ENCODE results near the gene EIF5. TPM values are rescaled to one million over a fixed set of nuclear protein-coding genes. Genes with fewer than 3 reads are reported as not detected.

EIF5 gene
- total RNA-seq, 1 experiment from 2014 or later, result 383 TPM

DNA sequence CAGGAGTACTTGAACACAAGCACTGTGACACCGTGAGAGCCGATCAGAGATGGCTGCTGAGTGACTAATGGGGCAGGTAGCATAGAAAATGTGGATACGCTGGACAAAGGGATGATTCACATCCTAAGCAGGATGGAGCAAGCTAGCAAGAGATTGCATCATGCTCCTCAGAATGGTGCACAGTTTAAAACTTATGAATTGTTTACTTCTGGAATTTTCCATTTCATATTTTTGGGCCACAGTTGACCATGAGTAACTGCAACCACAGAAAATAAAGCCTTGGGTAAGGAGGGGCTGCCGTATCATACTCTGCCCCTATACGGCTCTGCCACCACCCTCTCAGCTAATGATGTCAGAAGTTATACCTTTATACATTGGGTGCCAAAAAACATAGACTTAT lies 27.8 kb downstream of the EIF5 start:
- Histone ChIP-seq H3K9me3 (replicated peaks) (peaks cover 3% of the 10 kb centered on the region), H3K4me3 (no peak overlapping the region), H3K4me1 (no peaks in the 10 kb centered on the region), H3K27me3 (no peaks in the 10 kb centered on the region), H3K36me3 (no peaks in the 10 kb centered on the region), H3K27ac (no peak overlapping the region)
- DNase-seq, result no peak

DNA sequence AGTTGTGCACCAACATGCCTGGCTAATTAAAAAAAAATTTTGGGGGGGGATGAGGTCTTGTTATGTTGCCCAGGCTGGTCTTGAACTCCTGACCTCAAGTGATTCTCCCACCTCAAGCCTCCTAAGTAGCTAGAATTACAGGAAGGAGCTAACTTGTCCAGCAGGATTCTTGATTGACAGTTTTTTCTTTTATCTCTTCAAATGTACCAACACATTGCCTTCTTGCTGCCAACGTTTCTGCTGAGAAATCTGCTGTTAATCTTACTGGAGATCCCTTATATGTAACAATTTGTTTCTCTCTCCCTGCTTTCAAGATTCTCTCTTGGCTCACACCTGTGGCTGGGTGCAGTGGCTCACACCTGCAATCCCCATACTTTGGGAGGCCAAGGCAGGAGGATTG lies 28.7 kb downstream of the EIF5 start:
- Histone ChIP-seq H3K27ac (no peak overlapping the region), H3K4me3 (no peak overlapping the region), H3K27me3 (no peaks in the 10 kb centered on the region), H3K9me3 (replicated peaks) (peaks cover 3% of the 10 kb centered on the region), H3K4me1 (no peaks in the 10 kb centered on the region), H3K36me3 (no peaks in the 10 kb centered on the region)
- DNase-seq, result peak in 1 of 2 experiments; percentile 13

DNA sequence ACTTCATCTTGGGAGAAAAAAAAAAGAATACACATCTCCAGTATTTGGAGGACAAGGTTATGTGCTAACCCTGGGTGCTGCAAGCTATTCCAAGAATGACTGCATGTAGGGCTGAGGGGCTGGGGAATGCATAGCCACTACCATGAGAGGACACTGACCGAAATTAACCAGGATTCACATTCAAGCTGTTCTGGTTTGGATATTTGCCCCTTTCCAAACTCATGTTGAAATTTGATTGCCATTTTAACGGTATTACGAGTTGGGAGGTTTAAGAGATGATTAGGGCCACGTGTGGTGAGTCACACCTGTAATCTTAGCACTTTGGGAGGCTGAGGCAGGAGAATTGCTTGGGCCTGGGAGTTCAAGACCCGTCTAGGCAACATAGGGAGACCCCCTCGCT lies 32.7 kb downstream of the EIF5 start:
- Histone ChIP-seq H3K9me3 (replicated peaks) (peaks cover 3% of the 10 kb centered on the region), H3K4me3 (no peak overlapping the region), H3K4me1 (no peaks in the 10 kb centered on the region), H3K36me3 (no peaks in the 10 kb centered on the region), H3K27ac (no peak overlapping the region), H3K27me3 (no peaks in the 10 kb centered on the region)
- DNase-seq, result no peak

DNA sequence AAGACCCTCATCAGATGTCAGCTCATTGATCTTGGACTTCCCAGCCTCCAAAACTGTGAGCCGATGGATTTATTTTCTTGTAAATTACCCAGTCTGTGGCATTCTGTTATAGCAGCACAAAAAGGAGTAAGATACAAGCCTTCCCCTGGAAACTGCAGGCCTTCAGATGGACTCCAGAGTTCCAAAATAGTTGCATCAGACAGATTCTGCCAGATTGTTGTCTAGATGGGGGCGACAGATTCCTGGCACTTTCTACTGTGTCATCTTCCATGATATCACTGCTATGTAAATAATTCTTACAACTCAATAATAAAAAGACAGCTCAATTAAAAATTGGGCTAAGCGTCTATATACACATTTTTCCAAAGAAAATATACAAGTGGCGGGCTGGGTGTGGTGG lies 34.0 kb downstream of the EIF5 start:
- no peak for DNase-seq
- no peaks in the 10 kb centered on the region for H3K36me3 ChIP-seq
- no peaks in the 10 kb centered on the region for H3K4me1 ChIP-seq
- no peak overlapping the region for H3K27ac ChIP-seq
- no peaks in the 10 kb centered on the region for H3K27me3 ChIP-seq
- no peak overlapping the region for H3K4me3 ChIP-seq
- H3K9me3 ChIP-seq (replicated peaks), result peaks cover 3% of the 10 kb centered on the region; the same call in 1 of the 2 replicates

DNA sequence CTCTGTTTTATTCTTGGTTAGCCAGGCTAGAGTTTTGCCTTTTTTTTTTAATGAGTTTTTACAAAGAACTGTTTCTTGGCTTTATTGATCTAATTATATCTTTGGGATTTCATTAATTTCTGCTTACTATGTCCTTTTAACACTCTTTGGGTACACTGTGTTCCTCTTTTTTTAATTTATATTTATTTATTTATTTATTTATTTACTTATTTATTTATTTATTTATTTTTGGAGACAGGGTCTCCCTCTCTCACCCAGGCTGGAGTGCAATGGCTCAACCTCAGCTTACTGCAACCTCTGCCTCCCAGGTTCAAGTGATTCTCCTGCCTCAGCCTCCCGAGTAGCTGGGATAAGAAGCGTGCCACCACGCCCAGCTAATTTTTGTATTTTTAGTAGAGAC lies 36.0 kb downstream of the EIF5 start:
- DNase-seq, result no peak
- Histone ChIP-seq H3K36me3 (no peaks in the 10 kb centered on the region), H3K4me1 (no peaks in the 10 kb centered on the region), H3K9me3 (replicated peaks) (no peaks in the 10 kb centered on the region), H3K27me3 (no peaks in the 10 kb centered on the region), H3K27ac (no peak overlapping the region), H3K4me3 (no peak overlapping the region)

DNA sequence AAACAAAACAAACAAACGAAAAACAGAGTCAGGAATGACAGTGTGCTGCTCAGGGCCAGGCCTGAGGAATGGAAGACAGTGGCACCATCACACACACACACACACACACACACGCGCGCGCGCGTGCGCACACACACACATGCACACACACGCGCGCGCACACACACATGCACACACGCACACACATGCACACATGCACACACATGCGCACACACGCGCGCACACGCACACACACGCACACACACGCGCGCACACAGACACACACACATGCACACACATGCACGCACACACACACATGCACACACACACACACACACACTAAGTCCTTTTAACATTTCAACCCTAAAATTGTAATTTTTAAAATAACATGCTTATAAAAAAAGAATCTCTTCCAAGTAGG lies 38.0 kb downstream of the EIF5 start:
- no peaks in the 10 kb centered on the region for H3K4me1 ChIP-seq
- H3K27ac ChIP-seq, result no peak overlapping the region
- no peaks in the 10 kb centered on the region for H3K27me3 ChIP-seq
- no peaks in the 10 kb centered on the region for H3K9me3 ChIP-seq (replicated peaks)
- H3K36me3 ChIP-seq, result no peaks in the 10 kb centered on the region
- H3K4me3 ChIP-seq, result no peak overlapping the region
- no peak for DNase-seq

DNA sequence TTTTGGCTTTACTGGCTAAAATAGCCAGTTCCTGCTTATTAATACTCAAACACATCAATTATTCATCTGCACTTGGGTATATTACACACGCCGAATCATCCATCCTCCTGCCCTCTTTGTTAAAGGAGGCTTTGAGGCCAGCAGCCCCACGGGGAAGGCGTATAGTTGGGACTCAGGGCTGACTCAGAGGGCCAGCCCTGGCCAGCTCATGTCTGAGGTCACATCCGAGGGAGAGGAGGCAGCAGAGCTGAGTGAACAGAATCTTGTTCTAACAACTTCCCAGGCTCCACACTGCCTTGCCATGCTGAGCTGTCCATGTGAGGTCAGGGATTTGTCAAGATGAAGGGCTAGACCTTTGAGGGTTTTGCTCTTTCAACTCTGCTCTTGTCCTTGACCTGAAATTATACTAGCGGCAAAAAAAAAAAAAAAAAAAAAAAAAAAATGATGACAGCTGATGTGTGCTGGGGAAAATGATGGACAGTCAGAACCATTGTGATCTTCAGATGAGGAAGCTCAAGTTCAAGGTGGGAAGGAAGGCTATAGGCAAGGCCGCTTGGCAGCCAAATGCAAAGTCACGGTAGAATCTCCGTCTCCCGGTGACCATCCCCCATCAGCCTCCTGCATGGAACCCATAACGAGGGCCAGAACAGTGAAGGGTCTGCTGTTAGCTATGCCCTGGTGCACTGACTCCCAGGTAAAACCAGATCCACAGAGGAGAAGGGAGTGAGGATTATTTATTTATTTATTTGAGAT lies 38.7 kb downstream of the EIF5 start:
- H3K27ac ChIP-seq, result no peak overlapping the region
- DNase-seq, result peak; percentile 51 to 53
- no peaks in the 10 kb centered on the region for H3K27me3 ChIP-seq
- no peaks in the 10 kb centered on the region for H3K36me3 ChIP-seq
- no peak overlapping the region for H3K4me3 ChIP-seq
- H3K4me1 ChIP-seq, result no peaks in the 10 kb centered on the region
- H3K9me3 ChIP-seq (replicated peaks), result no peaks in the 10 kb centered on the region

DNA sequence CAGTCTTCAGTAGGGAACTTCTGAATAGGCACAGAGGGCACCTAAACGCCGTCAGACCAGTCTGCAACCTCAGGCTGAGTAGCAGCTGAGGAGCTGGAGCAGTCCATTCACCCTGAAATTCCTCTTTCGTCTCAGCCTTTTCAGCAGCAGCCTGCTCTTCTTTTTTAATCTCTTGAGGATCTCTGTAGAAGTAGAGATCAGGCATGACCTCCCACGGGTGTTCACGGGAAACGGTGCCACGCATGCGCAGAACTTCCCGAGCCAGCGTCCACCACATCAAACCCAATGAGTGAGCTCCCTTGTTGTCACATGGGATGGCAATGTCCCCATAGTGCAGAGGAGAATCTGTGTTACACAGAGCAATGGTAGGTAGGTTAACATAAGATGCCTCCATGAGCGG lies 40.1 kb downstream of the EIF5 start:
- Histone ChIP-seq H3K4me3 (no peak overlapping the region), H3K9me3 (replicated peaks) (no peaks in the 10 kb centered on the region), H3K27me3 (no peaks in the 10 kb centered on the region), H3K36me3 (no peaks in the 10 kb centered on the region), H3K4me1 (no peaks in the 10 kb centered on the region), H3K27ac (no peak overlapping the region)
- no peak for DNase-seq

DNA sequence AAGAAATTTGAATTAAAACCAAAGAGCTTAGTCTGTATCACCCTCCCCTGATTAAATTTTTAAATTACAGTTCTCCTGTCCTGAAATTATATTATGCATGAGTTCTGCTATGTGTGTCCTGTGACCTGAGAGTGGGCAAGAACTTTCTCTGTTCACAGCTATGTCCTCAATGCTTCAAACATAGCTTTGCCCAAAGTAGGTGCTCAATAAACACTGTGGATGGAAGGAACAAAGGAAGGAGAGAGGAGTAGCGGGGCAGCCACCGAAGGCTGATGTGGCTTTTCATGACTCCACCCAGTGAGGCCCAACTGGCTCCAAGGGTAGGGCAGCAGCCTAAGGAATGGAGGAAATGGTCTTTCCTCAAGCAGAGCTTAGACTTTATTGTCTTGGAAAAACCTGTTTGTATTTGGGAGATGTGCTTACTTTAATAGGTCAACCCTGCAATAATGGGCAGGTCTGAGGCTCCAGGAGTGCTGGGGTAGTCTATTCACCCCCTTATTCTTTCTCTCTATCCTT lies 43.5 kb downstream of the EIF5 start:
- Histone ChIP-seq H3K36me3 (no peaks in the 10 kb centered on the region), H3K27ac (no peak overlapping the region), H3K4me1 (no peaks in the 10 kb centered on the region), H3K4me3 (no peak overlapping the region), H3K9me3 (replicated peaks) (peaks cover 5% of the 10 kb centered on the region), H3K27me3 (no peaks in the 10 kb centered on the region)
- no peak for DNase-seq

DNA sequence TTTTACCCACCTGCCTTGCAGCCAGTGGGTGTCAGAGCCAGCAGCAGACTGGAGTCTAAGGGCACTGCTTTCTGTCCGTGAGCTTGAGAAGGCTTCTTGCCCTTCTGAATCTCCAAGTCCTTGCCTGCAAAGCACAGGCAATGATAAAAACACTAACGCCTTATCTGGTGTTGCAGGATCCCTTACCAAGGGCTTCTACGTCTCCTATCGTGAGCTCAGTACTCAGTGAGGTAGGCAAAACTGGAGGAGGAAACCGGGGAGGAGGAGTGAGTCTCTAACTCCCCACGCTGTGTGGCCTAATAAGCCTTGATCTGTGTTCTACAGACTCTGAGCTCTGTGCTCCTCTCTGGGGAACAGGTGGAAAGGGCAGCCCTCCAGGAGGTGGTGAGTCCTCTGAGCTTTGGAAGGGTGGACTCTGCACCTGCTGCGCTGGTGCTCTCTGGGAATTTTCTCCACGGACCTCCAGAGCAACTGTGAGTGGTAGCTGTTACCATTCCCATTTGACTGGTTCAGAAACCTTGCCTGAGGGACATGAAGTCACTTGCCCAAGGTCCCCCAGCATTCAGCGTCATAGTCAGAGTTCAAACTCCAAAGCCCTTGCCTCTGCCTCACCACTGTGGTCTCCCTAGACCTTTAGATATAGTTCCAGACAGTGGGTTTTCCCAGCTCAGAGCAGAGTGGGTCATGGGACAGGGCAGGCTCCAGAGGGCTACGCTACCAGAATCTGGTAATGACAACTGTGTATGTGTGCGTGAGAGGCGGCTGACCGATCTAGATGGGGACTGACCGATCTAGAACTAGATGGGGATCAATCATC lies 44.2 kb downstream of the EIF5 start:
- no peak overlapping the region for H3K27ac ChIP-seq
- no peaks in the 10 kb centered on the region for H3K27me3 ChIP-seq
- no peak overlapping the region for H3K4me3 ChIP-seq
- DNase-seq, result no peak
- H3K4me1 ChIP-seq, result no peaks in the 10 kb centered on the region
- peaks cover 5% of the 10 kb centered on the region for H3K9me3 ChIP-seq (replicated peaks)
- no peaks in the 10 kb centered on the region for H3K36me3 ChIP-seq

DNA sequence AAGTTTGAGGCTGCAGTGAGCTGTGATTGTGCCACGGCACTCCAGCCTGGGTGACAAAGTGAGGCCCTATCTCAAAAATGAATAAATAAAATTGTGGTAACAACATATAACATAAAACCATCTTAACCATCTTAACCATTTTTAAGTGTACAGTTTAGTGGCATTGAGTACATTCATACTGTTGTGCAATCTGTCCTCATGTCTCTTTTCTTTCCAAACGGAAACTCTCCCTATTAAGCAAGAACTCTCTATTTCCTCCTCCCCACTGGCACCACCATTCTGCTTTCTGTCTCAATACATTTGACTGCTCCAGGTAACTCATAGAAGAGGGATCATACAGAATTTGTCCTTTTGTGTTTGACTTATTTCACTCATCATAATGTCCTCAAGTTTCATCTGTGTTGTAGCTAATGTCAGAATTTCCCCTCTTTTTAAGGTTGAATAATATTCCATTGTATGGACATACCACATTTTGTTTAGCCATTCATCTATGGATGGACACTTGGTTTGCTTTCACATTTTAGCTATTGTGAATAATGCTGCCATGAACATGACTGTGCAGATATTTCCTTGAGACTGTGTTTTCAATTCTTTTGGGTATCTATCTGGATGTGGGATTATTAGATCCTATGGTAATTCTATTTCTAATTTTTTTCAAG lies 46.8 kb downstream of the EIF5 start:
- no peak for DNase-seq
- H3K9me3 ChIP-seq (replicated peaks), result peaks cover 5% of the 10 kb centered on the region
- H3K27me3 ChIP-seq, result no peaks in the 10 kb centered on the region
- H3K4me3 ChIP-seq, result no peak overlapping the region
- H3K27ac ChIP-seq, result no peak overlapping the region
- no peaks in the 10 kb centered on the region for H3K36me3 ChIP-seq
- no peaks in the 10 kb centered on the region for H3K4me1 ChIP-seq

DNA sequence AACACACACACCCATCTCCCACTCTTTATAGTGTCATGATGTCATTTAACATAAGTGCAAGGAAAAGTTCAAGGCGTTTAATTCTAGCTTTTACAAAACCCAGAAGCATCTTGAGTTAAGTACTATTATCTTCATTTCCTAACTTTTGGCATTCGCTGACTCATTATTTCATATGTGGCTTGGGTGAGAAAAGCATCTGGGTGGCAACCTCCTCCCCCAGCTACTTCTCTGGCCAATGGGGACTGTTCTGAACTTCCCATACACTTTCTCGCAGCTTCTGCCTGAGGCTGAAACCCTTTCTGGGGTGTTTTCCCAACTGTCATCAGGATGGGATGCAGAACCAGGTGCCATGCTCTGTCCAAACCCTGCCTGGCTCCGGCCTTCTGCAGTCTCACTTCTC lies 48.3 kb downstream of the EIF5 start:
- no peak for DNase-seq
- H3K27ac ChIP-seq, result no peak overlapping the region
- H3K4me1 ChIP-seq, result no peaks in the 10 kb centered on the region

DNA sequence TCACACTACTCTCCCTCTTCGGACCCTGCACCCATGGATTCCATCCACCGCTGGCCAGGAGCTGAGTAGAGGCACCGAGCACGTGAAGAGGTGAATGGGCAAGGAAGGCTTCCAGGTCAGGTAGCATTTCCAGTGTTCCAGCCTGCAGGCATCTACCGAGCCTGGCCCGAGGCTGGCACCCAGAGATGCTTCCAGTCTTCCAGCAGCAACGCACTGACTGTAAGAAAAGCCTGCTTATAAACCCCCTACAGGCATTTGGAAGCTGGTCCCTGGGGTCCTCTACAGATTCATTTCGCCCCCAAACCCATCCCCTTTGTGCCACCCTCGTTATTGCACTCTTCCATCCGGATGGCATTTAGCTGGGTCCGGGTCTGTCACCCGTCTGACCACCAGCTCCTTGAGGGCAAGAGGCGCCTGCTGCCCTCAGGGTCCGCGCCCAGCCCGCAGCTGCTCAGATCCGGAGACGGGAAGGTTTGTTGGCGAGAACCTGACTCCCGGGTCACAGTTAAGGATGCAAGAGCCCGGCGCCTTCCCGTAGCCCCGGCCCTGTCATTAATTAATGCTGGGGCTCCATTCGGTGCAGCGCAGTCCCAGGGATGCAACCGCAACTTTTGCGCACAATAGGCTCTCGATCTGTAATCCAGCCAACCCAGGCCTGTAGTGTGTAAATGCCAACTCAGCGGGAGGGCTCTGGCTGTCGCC lies 50.6 kb downstream of the EIF5 start:
- DNase-seq, result no peak
- H3K36me3 ChIP-seq, result no peaks in the 10 kb centered on the region
- H3K9me3 ChIP-seq (replicated peaks), result peaks cover 5% of the 10 kb centered on the region
- H3K4me1 ChIP-seq, result no peaks in the 10 kb centered on the region
- H3K27ac ChIP-seq, result no peak overlapping the region; the same call in 1 of the 2 replicates
- no peaks in the 10 kb centered on the region for H3K27me3 ChIP-seq
- H3K4me3 ChIP-seq, result peak overlapping the region; percentile 77

More for the DNA sequence above, 48.3 kb downstream of the EIF5 start:
- Histone ChIP-seq H3K4me3 (no peak overlapping the region), H3K9me3 (replicated peaks) (peaks cover 5% of the 10 kb centered on the region), H3K36me3 (no peaks in the 10 kb centered on the region), H3K27me3 (no peaks in the 10 kb centered on the region)

DNA sequence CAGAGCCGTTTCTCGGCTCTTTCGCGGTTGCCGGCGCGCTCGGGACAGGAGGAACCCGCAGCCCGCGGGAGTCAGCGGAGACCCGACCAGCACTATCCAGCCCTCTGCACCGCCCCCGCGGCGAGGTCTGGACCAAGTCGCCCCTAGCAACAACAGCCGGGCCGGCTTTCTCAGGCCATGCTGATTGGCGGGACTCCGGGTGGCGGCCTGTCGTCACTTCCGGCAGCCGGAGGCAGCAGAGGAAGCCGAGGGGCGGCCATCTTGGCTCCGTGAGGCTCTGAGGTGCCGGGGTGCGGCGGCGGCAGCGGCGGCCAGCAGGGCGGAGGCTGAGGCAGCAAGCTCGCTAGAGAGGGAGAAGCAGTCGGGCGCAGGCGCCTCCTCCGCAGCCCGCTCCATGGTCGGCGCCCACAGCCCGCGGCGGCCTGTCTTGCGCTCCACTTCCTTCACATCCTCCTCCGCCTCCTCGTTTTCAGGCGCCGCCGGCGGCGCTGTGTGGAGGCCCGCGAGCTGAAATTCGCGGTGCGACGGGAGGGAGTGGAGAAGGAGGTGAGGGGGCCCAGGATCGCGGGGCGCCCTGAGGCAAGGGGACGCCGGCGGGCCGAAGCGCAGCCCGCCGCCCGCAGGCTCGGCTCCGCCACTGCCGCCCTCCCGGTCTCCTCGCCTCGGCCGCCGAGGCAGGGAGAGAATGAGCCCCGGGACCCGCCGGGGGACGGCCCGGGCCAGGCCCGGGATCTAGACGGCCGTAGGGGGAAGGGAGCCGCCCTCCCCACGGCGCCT lies 51.3 kb downstream of the EIF5 start, which contains the start of gene MARK3:
MARK3 (plus strand) TSS at position 264 of the 777 bp plus-strand sequence. CDS start 615 bp downstream, outside the sequence.
- DNase-seq, result peak; percentile 98
- no peaks in the 10 kb centered on the region for H3K4me1 ChIP-seq
- H3K27me3 ChIP-seq, result no peaks in the 10 kb centered on the region
- H3K9me3 ChIP-seq (replicated peaks), result peaks cover 5% of the 10 kb centered on the region
- no peaks in the 10 kb centered on the region for H3K36me3 ChIP-seq
- H3K4me3 ChIP-seq, result peak within 1 kb of the TSS; percentile 77
- peak within 1 kb of the TSS; percentile 45 for H3K27ac ChIP-seq
